ENCODE data around the gene SHC3.

SHC3 gene

GRCh38 chr9:89172398-89172797 lies 6.2 kb downstream of the SHC3 start:
- H3K4me3 ChIP-seq (ENCODE audit: low read depth, low read length): no peak overlapping the region
- no peaks in the 10 kb centered on the region for H3K27me3 ChIP-seq (ENCODE audit: insufficient read depth, low read length)
- peaks cover 8% of the 10 kb centered on the region for H3K4me1 ChIP-seq (ENCODE audit: control insufficient read depth, insufficient read depth, low read length, unreplicated experiment)
- no peaks in the 10 kb centered on the region for H3K36me3 ChIP-seq (ENCODE audit: insufficient read depth, low read length)
- H3K79me2 ChIP-seq (ENCODE audit: control insufficient read depth, insufficient read depth, low read length, unreplicated experiment): peaks cover 41% of the 10 kb centered on the region
- H2AFZ ChIP-seq (ENCODE audit: low read length, unreplicated experiment): no peak overlapping the region
- H3K27ac ChIP-seq (ENCODE audit: low read depth, low read length): no peak overlapping the region

GRCh38 chr9:89171693-89172092 lies 6.9 kb downstream of the SHC3 start:
- no peak overlapping the region for H3K27ac ChIP-seq (ENCODE audit: low read depth, low read length)
- no peak overlapping the region for H2AFZ ChIP-seq (ENCODE audit: low read length, unreplicated experiment)
- no peak overlapping the region for H3K4me3 ChIP-seq (ENCODE audit: low read depth, low read length)
- no peaks in the 10 kb centered on the region for H3K27me3 ChIP-seq (ENCODE audit: insufficient read depth, low read length)
- H3K79me2 ChIP-seq (ENCODE audit: control insufficient read depth, insufficient read depth, low read length, unreplicated experiment): peaks cover 34% of the 10 kb centered on the region
- no peaks in the 10 kb centered on the region for H3K36me3 ChIP-seq (ENCODE audit: insufficient read depth, low read length)
- peaks cover 8% of the 10 kb centered on the region for H3K4me1 ChIP-seq (ENCODE audit: control insufficient read depth, insufficient read depth, low read length, unreplicated experiment)

DNA sequence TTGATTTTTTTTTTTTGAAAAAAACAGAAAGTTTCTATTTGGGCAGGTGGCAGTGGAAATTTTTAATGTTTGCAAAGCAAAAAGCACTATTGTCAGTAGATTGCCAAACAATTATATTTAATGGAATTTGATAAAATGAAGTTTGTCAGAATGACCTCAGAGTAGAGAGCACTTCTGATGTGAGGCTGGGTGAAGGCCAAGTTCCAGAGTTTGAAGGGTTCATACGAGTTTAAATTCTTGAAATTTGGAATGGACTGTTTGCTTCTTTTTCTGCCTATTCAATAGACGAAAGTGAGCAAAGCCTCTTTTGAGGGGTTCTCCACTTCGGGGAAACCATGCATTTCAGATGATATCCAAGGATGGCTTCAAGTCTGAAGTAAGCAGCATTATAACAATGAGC lies 7.4 kb downstream of the SHC3 start:
- Histone ChIP-seq H3K79me2 (ENCODE audit: control insufficient read depth, insufficient read depth, low read length, unreplicated experiment) (peaks cover 30% of the 10 kb centered on the region), H3K4me1 (ENCODE audit: control insufficient read depth, insufficient read depth, low read length, unreplicated experiment) (peaks cover 6% of the 10 kb centered on the region), H3K4me3 (ENCODE audit: low read depth, low read length) (no peak overlapping the region), H3K27ac (ENCODE audit: low read depth, low read length) (no peak overlapping the region), H2AFZ (ENCODE audit: low read length, unreplicated experiment) (no peak overlapping the region), H3K27me3 (ENCODE audit: insufficient read depth, low read length) (no peaks in the 10 kb centered on the region), H3K36me3 (ENCODE audit: insufficient read depth, low read length) (no peaks in the 10 kb centered on the region)

DNA sequence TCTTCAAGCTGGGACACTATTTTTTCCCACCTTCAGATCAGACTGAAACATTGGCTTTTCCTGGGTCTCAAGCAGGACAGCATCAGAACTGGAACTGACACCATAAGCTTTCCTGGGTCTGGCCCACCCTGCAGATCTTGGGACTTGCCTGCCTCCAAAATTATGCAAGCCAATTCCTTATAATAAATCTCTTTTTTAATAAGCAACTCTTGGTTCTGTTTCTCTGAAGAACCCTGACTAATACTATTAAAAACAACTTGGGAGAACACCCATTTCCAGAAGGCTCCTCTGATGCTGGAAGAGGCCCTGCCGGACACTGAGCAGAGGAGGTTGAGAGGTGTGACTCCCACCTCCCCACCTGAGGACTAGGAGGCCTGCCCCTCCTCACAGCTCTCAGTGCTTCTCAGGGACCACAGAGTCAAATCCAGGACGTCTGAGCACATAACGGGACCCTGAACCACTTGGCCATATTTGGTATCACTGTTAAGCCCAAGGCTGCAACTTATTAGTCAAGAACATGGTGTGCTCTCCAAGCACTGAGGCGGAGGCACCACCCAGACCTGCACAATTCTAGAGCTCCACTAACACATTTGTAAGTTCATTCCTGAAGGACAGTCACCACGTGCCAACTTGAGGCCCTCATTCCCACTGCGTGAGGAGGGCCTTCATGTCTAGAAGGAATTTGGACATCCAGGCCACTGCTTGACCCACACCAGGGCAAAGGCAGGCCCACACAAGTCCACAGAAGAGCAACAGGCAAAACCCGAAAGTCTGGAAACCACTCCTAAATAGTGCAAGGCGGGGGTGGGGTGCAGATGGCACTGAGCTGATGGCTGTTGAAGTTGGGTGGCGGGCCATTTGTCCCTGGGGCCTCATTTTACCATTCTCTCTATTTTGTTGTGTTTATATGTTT lies 9.5 kb downstream of the SHC3 start:
- no peak overlapping the region for H3K27ac ChIP-seq (ENCODE audit: low read depth, low read length)
- H3K36me3 ChIP-seq (ENCODE audit: insufficient read depth, low read length): no peaks in the 10 kb centered on the region
- no peaks in the 10 kb centered on the region for H3K4me1 ChIP-seq (ENCODE audit: control insufficient read depth, insufficient read depth, low read length, unreplicated experiment)
- H2AFZ ChIP-seq (ENCODE audit: low read length, unreplicated experiment): no peak overlapping the region
- peaks cover 12% of the 10 kb centered on the region for H3K79me2 ChIP-seq (ENCODE audit: control insufficient read depth, insufficient read depth, low read length, unreplicated experiment)
- H3K27me3 ChIP-seq (ENCODE audit: insufficient read depth, low read length): no peaks in the 10 kb centered on the region
- H3K4me3 ChIP-seq (ENCODE audit: low read depth, low read length): no peak overlapping the region

DNA sequence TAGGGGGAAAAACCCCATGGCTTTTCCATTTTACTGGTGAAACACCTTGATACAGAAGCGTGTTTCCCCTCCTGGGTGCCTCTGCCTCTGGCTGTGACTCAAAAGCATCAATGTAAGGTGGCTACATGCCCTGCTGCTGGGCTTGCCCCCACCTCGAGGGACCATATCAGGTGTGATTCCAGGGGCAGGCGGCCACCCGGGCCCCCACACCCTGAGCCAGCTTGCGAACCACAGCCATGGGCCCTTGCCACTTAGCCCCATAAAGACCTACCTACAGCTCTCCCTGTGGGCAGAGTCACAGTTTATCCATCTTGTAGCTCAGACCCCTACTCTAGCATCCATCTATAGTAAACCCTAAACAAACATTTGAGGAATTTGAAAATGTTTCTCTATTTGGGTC lies 10.8 kb downstream of the SHC3 start:
- Histone ChIP-seq H3K27me3 (ENCODE audit: insufficient read depth, low read length) (no peaks in the 10 kb centered on the region), H3K4me1 (ENCODE audit: control insufficient read depth, insufficient read depth, low read length, unreplicated experiment) (no peaks in the 10 kb centered on the region), H3K27ac (ENCODE audit: low read depth, low read length) (no peak overlapping the region), H2AFZ (ENCODE audit: low read length, unreplicated experiment) (no peak overlapping the region), H3K79me2 (ENCODE audit: control insufficient read depth, insufficient read depth, low read length, unreplicated experiment) (peaks cover 8% of the 10 kb centered on the region), H3K4me3 (ENCODE audit: low read depth, low read length) (no peak overlapping the region), H3K36me3 (ENCODE audit: insufficient read depth, low read length) (no peaks in the 10 kb centered on the region)

GRCh38 chr9:89166852-89167251 lies 11.8 kb downstream of the SHC3 start:
- H3K36me3 ChIP-seq (ENCODE audit: insufficient read depth, low read length): no peaks in the 10 kb centered on the region
- H3K79me2 ChIP-seq (ENCODE audit: control insufficient read depth, insufficient read depth, low read length, unreplicated experiment): peaks cover 5% of the 10 kb centered on the region
- H2AFZ ChIP-seq (ENCODE audit: low read length, unreplicated experiment): no peak overlapping the region
- no peaks in the 10 kb centered on the region for H3K27me3 ChIP-seq (ENCODE audit: insufficient read depth, low read length)
- no peaks in the 10 kb centered on the region for H3K4me1 ChIP-seq (ENCODE audit: control insufficient read depth, insufficient read depth, low read length, unreplicated experiment)
- no peak overlapping the region for H3K4me3 ChIP-seq (ENCODE audit: low read depth, low read length)
- H3K27ac ChIP-seq (ENCODE audit: low read depth, low read length): no peak overlapping the region

- Histone ChIP-seq H3K4me1 (ENCODE audit: control insufficient read depth, insufficient read depth, low read length, unreplicated experiment) (no peaks in the 10 kb centered on the region), H3K27me3 (ENCODE audit: insufficient read depth, low read length) (no peaks in the 10 kb centered on the region), H3K4me3 (ENCODE audit: low read depth, low read length) (no peak overlapping the region), H3K27ac (ENCODE audit: low read depth, low read length) (no peak overlapping the region), H3K79me2 (ENCODE audit: control insufficient read depth, insufficient read depth, low read length, unreplicated experiment) (peaks cover 3% of the 10 kb centered on the region), H2AFZ (ENCODE audit: low read length, unreplicated experiment) (no peak overlapping the region), H3K36me3 (ENCODE audit: insufficient read depth, low read length) (no peaks in the 10 kb centered on the region)
These were observed 12.7 kb downstream of the SHC3 start for GRCh38 chr9:89165880-89166279.

DNA sequence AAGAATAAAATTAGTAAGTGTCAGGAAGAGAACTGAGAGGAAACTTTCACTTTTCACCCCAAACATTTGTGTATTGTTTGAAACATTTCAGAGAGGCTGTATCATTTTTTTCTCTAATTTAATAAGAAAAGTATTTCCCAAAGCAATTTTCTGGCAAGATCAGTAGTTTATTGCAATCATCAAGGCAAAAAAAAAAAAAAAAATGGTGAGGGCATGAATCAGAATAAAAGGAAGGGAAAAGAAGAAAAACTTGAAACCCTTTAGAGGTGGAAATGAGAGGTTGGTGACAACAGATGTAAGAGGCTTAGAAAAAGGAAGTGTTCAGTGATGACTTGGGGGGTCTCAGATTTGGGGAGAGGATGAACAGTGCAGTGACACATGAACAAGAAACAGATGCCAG lies 13.3 kb downstream of the SHC3 start:
- no peak overlapping the region for H3K4me3 ChIP-seq (ENCODE audit: low read depth, low read length)
- H3K4me1 ChIP-seq (ENCODE audit: control insufficient read depth, insufficient read depth, low read length, unreplicated experiment): no peaks in the 10 kb centered on the region
- no peak overlapping the region for H2AFZ ChIP-seq (ENCODE audit: low read length, unreplicated experiment)
- H3K79me2 ChIP-seq (ENCODE audit: control insufficient read depth, insufficient read depth, low read length, unreplicated experiment): peaks cover 3% of the 10 kb centered on the region
- no peak overlapping the region for H3K27ac ChIP-seq (ENCODE audit: low read depth, low read length)
- no peaks in the 10 kb centered on the region for H3K27me3 ChIP-seq (ENCODE audit: insufficient read depth, low read length)
- H3K36me3 ChIP-seq (ENCODE audit: insufficient read depth, low read length): no peaks in the 10 kb centered on the region

GRCh38 chr9:89161221-89161620 lies 17.4 kb downstream of the SHC3 start:
- H3K4me1 ChIP-seq (ENCODE audit: control insufficient read depth, insufficient read depth, low read length, unreplicated experiment): no peaks in the 10 kb centered on the region
- H3K27ac ChIP-seq (ENCODE audit: low read depth, low read length): no peak overlapping the region
- no peak overlapping the region for H3K4me3 ChIP-seq (ENCODE audit: low read depth, low read length)
- no peaks in the 10 kb centered on the region for H3K27me3 ChIP-seq (ENCODE audit: insufficient read depth, low read length)
- peaks cover 3% of the 10 kb centered on the region for H3K79me2 ChIP-seq (ENCODE audit: control insufficient read depth, insufficient read depth, low read length, unreplicated experiment)
- H2AFZ ChIP-seq (ENCODE audit: low read length, unreplicated experiment): no peak overlapping the region
- 0 out of 2 replicates have a peak, but pooled peaks cover 4% of the 10 kb centered on the region for H3K36me3 ChIP-seq (ENCODE audit: insufficient read depth, low read length)

DNA sequence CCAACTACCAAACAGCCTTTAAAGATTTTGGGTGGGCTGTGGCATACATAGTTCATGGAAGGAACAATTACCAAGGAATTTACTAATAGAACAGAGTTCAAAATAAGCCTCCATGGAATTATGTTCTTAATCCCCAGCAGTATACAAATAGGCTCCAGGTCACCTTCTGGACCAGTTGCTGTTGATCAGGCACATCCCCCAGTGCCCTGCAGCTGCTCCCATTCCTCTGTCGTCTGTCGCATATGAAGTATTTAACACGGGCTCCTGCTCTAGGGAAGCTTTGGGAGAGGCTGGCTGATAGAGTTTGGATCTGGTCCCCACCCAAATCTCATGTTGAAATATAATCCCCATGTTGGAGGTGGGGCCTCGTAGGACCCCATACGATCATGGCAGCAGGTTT lies 17.8 kb downstream of the SHC3 start:
- H3K27ac ChIP-seq (ENCODE audit: low read depth, low read length): no peak overlapping the region
- H3K79me2 ChIP-seq (ENCODE audit: control insufficient read depth, insufficient read depth, low read length, unreplicated experiment): peaks cover 3% of the 10 kb centered on the region
- no peak overlapping the region for H3K4me3 ChIP-seq (ENCODE audit: low read depth, low read length)
- no peaks in the 10 kb centered on the region for H3K27me3 ChIP-seq (ENCODE audit: insufficient read depth, low read length)
- H3K36me3 ChIP-seq (ENCODE audit: insufficient read depth, low read length): 0 out of 2 replicates have a peak, but pooled peaks cover 4% of the 10 kb centered on the region
- no peak overlapping the region for H2AFZ ChIP-seq (ENCODE audit: low read length, unreplicated experiment)
- no peaks in the 10 kb centered on the region for H3K4me1 ChIP-seq (ENCODE audit: control insufficient read depth, insufficient read depth, low read length, unreplicated experiment)
